SK-N-SH (cell line): ENCODE data around the gene NKD1. TPM values are rescaled to one million over a fixed set of nuclear protein-coding genes. Genes with fewer than 3 reads are reported as not detected.

Experiments
- CTCF ChIA-PET: fragments of 300-600, 350-600 bp; formaldehyde crosslinking; extraction: SDS; loops from one replicate; lab custom pipeline; 2021; lab: Yijun Ruan, JAX
- POLR2A ChIA-PET: fragments of 350-600 bp; sonication (Branson Sonifier 250); formaldehyde crosslinking; extraction: SDS; loops from one replicate; lab custom pipeline; 2020; ENCODE audit warnings: antibody characterized with exemption, inconsistent platforms; lab: Yijun Ruan, JAX
- DNase-seq: peaks from one replicate; pipeline ENCODE4 v3.0.0; 2012
- H2AFZ ChIP-seq: fragments of 200-600 bp; sonication (generic); 2 replicates; pipeline ENCODE4 v1.8.1; 2016; ENCODE audit warnings: antibody characterized with exemption, mild to moderate bottlenecking, low read depth
- H3F3A ChIP-seq: fragments of 200-600 bp; sonication (generic); replicated peaks from 2 replicates; pipeline ENCODE3; 2016; ENCODE audit warnings: antibody characterized with exemption, mild to moderate bottlenecking; ENCODE audit not compliant: insufficient read depth
- H3K27ac ChIP-seq, 2 experiments: fragments of 200-500 bp in 1 of 2; fragments of 200-600 bp in 1 of 2; sonication (Bioruptor generic) in 1 of 2; sonication (generic), shearing (Covaris generic) in 1 of 2; 2 replicates each; pipeline versions ENCODE4 v1.5.1 to v1.6.1; 2014 to 2016; ENCODE audit warnings: low read depth in 2 of 2, inconsistent platforms in 1 of 2, low read length in 1 of 2, mild to moderate bottlenecking in 1 of 2, mixed read lengths in 1 of 2
- H3K27me3 ChIP-seq: fragments of 200-600 bp; sonication (generic), shearing (Covaris generic); 2 replicates; pipeline ENCODE4 v1.6.1; 2016; ENCODE audit warnings: mixed run types; ENCODE audit not compliant: insufficient read depth
- H3K36me3 ChIP-seq, 2 experiments: fragments of 200-500 bp in 1 of 2; fragments of 200-600 bp in 1 of 2; sonication (Bioruptor generic) in 1 of 2; sonication (generic) in 1 of 2; replicated peaks in 1 of 2; 2 replicates each; pipeline versions ENCODE3 to v1.5.1; 2014 to 2016; ENCODE audit warnings: low read length in 1 of 2, mild to moderate bottlenecking in 1 of 2; ENCODE audit not compliant: insufficient read depth in 2 of 2, control insufficient read depth in 1 of 2
- H3K4me1 ChIP-seq, 2 experiments: fragments of 200-500 bp in 1 of 2; fragments of 200-600 bp in 1 of 2; sonication (Bioruptor generic) in 1 of 2; sonication (generic), shearing (Covaris generic) in 1 of 2; 2 replicates each; pipeline versions ENCODE4 v1.5.1 to v1.6.1; 2014 to 2016; ENCODE audit warnings: low read depth in 1 of 2, low read length in 1 of 2, mixed run types in 1 of 2; ENCODE audit not compliant: insufficient read depth in 2 of 2, control insufficient read depth in 1 of 2
- H3K4me2 ChIP-seq: fragments of 200-600 bp; sonication (generic), shearing (Covaris generic); 2 replicates; pipeline ENCODE4 v1.6.1; 2017; ENCODE audit warnings: mixed run types
- H3K4me3 ChIP-seq, 2 experiments: fragments of 200-500 bp in 1 of 2; fragments of 200-600 bp in 1 of 2; sonication (Bioruptor generic) in 1 of 2; sonication (generic), shearing (Covaris generic) in 1 of 2; 2 replicates each; pipeline versions ENCODE4 v1.5.1 to v1.8.1; 2014 to 2016; ENCODE audit warnings: low read depth in 2 of 2, inconsistent platforms in 1 of 2, low read length in 1 of 2, mild to moderate bottlenecking in 1 of 2, mixed read lengths in 1 of 2, moderate library complexity in 1 of 2
- H3K79me2 ChIP-seq: fragments of 200-600 bp; sonication (generic); 2 replicates; pipeline ENCODE4 v1.8.1; 2017; ENCODE audit warnings: mild to moderate bottlenecking; ENCODE audit not compliant: insufficient read depth
- H3K9ac ChIP-seq: fragments of 200-600 bp; sonication (generic); 2 replicates; pipeline ENCODE4 v1.6.1; 2017; ENCODE audit warnings: mixed run types
- H3K9me2 ChIP-seq: fragments of 200-600 bp; sonication (generic); 2 replicates; pipeline ENCODE4 v1.6.1; 2017; ENCODE audit warnings: mixed run types
- H3K9me3 ChIP-seq: fragments of 200-600 bp; sonication (generic); 2 replicates; pipeline ENCODE4 v1.6.1; 2017; ENCODE audit warnings: mixed run types, mild to moderate bottlenecking, moderate library complexity
- H4K20me1 ChIP-seq: fragments of 200-600 bp; sonication (generic); 2 replicates; pipeline ENCODE4 v1.6.1; 2017; ENCODE audit warnings: mild to moderate bottlenecking, mixed run types; ENCODE audit not compliant: insufficient read depth
- CHD2 ChIP-seq: fragments of 150-350 bp; IDR thresholded peaks from 2 replicates; pipeline ENCODE4 v1.6.1; 2018; ENCODE audit warnings: low read length; ENCODE audit not compliant: partially characterized antibody
- ELF1 ChIP-seq: IDR thresholded peaks from 2 replicates; pipeline ENCODE4 v1.4.0; 2012
- EZH2phosphoT487 ChIP-seq: fragments of 200-600 bp; sonication (generic); IDR thresholded peaks from 2 replicates; pipeline ENCODE4 v1.6.1; 2017; ENCODE audit warnings: low read depth, mixed run types, mild to moderate bottlenecking, antibody characterized with exemption, moderate library complexity, borderline replicate concordance
- FOXJ3 ChIP-seq: sonication (generic); formaldehyde crosslinking; IDR thresholded peaks from 2 replicates; pipeline ENCODE4 v1.5.1; 2020; ENCODE audit warnings: mild to moderate bottlenecking, missing genetic modification reagents
- FOXM1 ChIP-seq: IDR thresholded peaks from 2 replicates; pipeline ENCODE4 v1.4.0; 2012; ENCODE audit warnings: low read depth, mild to moderate bottlenecking
- GABPA ChIP-seq: IDR thresholded peaks from 2 replicates; pipeline ENCODE4 v1.4.0; 2012; ENCODE audit warnings: low read depth, mild to moderate bottlenecking
- MEF2A ChIP-seq: IDR thresholded peaks from 2 replicates; pipeline ENCODE4 v1.4.0; 2012; ENCODE audit warnings: low read depth, borderline replicate concordance
- NFIC ChIP-seq: IDR thresholded peaks from 2 replicates; pipeline ENCODE4 v1.4.0; 2012; ENCODE audit warnings: borderline replicate concordance
- POLR2AphosphoS5 ChIP-seq: IDR thresholded peaks from 2 replicates; pipeline ENCODE4 v1.6.1; 2012; ENCODE audit warnings: low read depth, low read length
- SIN3A ChIP-seq: IDR thresholded peaks from 2 replicates; pipeline ENCODE4 v1.6.1; 2012; ENCODE audit warnings: low read depth, mild to moderate bottlenecking, low read length, moderate library complexity, borderline replicate concordance
- SMC3 ChIP-seq: IDR thresholded peaks from 2 replicates; pipeline ENCODE4 v1.6.1; 2012; ENCODE audit warnings: low read depth, low read length, improper control_type of control experiment
- TAF1 ChIP-seq: IDR thresholded peaks from 2 replicates; pipeline ENCODE4 v1.6.1; 2012; ENCODE audit warnings: low read depth, mild to moderate bottlenecking, low read length, moderate library complexity, borderline replicate concordance
- TCF12 ChIP-seq: IDR thresholded peaks from 2 replicates; pipeline ENCODE4 v1.4.0; 2012
- TEAD4 ChIP-seq: IDR thresholded peaks from 2 replicates; pipeline ENCODE4 v1.4.0; 2012; ENCODE audit warnings: mild to moderate bottlenecking, borderline replicate concordance; ENCODE audit not compliant: insufficient read depth
- USF2 ChIP-seq: fragments of 150-350 bp; IDR thresholded peaks from 2 replicates; pipeline ENCODE4 v1.6.1; 2017; ENCODE audit warnings: antibody characterized with exemption, low read length, low read depth, borderline replicate concordance
- ZBTB33 ChIP-seq: IDR thresholded peaks from 2 replicates; pipeline ENCODE4 v1.4.0; 2012; ENCODE audit warnings: low read depth, borderline replicate concordance
- WGBS: methylation state at CpG from one replicate; pipeline ENCODE4 v1.1.6; 2017; ENCODE audit warnings: low lambda C conversion rate; 5-methylcytosine and 5-hydroxymethylcytosine counted together
- polyA plus RNA-seq, 3 experiments: library from polyadenylated mRNA; depleted of rRNA; stranded (reverse); fragments of >200 nt; gene quantifications; 2 replicates each; pipeline ENCODE4 v1.2.3, GENCODE V29; 2012
- TF ChIP-seq, protein P1 (sequence below): IDR thresholded peaks from 2 replicates; pipeline ENCODE4 v1.4.0; 2012; ENCODE audit warnings: low read depth, borderline replicate concordance
- TF ChIP-seq, protein P2 (sequence below): IDR thresholded peaks from 2 replicates; pipeline ENCODE4; 2012
- TF ChIP-seq, protein P3 (sequence below): fragments of 150-350 bp; IDR thresholded peaks from 2 replicates; pipeline ENCODE4 v1.6.1; 2016; ENCODE audit warnings: mild to moderate bottlenecking, low read depth, low read length
- TF ChIP-seq, protein P4 (sequence below): IDR thresholded peaks from 2 replicates; pipeline ENCODE4 v1.4.0; 2012; ENCODE audit warnings: low read depth

Gene NKD1
- polyA plus RNA-seq, 1 of the 3 experiments (the other 2 are of a cell fraction), result 0.02 TPM

DNA sequence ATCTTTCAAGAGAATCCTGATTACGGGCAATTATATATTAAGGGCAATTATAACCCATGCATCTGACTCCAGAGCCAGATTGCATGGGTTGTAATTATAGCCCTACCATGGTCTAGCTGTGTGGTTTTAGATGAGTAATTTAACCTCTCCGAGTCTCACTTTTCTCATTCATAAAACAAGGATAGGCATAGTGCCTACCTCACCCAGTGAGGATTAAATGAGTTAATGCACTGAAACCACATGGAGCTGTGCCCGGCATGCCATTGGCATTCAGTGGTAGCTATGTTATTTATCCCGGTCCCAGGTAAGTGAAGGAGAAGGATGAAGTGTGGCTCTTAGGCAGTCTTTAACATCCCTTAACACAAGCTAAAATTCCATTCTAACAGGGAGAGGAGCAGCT is 126.6 kb downstream of the NKD1 start:
- POLR2A ChIA-PET, result no interaction called here
- no peak overlapping the region for H2AFZ ChIP-seq
- DNase-seq, result no peak
- H3K27me3 ChIP-seq, result no peaks in the 10 kb centered on the region
- peaks cover 0 to 3% of the 10 kb centered on the region in 2 experiments; a peak in 1 of 4 replicates for H3K4me1 ChIP-seq
- CTCF ChIA-PET, result interaction anchor here (0.7 to 16.3 kb wide), 3 partner anchors 8 to 305 kb away, joined by 3 to 168 read pairs (median 77); no protein-coding TSS in a partner anchor
- TF ChIP-seq ELF1 (no peak), GABPA (no peak), TEAD4 (no peak), TCF12 (no peak), SMC3 (no peak), MEF2A (no peak), EZH2phosphoT487 (no peak), ZBTB33 (no peak), FOXJ3 (CRISPR knock-in tag) (no peak), CHD2 (no peak)
- TF ChIP-seq, protein P1, sequence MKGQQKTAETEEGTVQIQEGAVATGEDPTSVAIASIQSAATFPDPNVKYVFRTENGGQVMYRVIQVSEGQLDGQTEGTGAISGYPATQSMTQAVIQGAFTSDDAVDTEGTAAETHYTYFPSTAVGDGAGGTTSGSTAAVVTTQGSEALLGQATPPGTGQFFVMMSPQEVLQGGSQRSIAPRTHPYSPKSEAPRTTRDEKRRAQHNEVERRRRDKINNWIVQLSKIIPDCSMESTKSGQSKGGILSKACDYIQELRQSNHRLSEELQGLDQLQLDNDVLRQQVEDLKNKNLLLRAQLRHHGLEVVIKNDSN, result no peak
- TF ChIP-seq, protein P2, sequence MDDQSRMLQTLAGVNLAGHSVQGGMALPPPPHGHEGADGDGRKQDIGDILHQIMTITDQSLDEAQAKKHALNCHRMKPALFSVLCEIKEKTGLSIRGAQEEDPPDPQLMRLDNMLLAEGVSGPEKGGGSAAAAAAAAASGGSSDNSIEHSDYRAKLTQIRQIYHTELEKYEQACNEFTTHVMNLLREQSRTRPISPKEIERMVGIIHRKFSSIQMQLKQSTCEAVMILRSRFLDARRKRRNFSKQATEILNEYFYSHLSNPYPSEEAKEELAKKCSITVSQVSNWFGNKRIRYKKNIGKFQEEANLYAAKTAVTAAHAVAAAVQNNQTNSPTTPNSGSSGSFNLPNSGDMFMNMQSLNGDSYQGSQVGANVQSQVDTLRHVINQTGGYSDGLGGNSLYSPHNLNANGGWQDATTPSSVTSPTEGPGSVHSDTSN, result no peak
- no peaks in the 10 kb centered on the region for H4K20me1 ChIP-seq
- no peaks in the 10 kb centered on the region for H3K36me3 ChIP-seq
- H3K4me2 ChIP-seq, result no peak overlapping the region
- H3K9me3 ChIP-seq, result no peaks in the 10 kb centered on the region
- H3K79me2 ChIP-seq, result no peaks in the 10 kb centered on the region
- H3K9me2 ChIP-seq, result no peaks in the 10 kb centered on the region
- no peaks in the 10 kb centered on the region for H3F3A ChIP-seq
- 55% methylated on average over 4 of the region's 4 CpGs for WGBS
- no peak overlapping the region for H3K9ac ChIP-seq
- no peak overlapping the region for H3K27ac ChIP-seq
- no peak overlapping the region for H3K4me3 ChIP-seq

- H3K9me2 ChIP-seq, result no peaks in the 10 kb centered on the region
- H3K4me2 ChIP-seq, result no peak overlapping the region
- no peaks in the 10 kb centered on the region for H3K9me3 ChIP-seq
- no peaks in the 10 kb centered on the region for H3K79me2 ChIP-seq
- H3K4me3 ChIP-seq, result no peak overlapping the region
- no peak overlapping the region for H2AFZ ChIP-seq
- no peak overlapping the region for H3K9ac ChIP-seq
- H3K27me3 ChIP-seq, result no peaks in the 10 kb centered on the region
- no peaks in the 10 kb centered on the region for H4K20me1 ChIP-seq
- no peaks in the 10 kb centered on the region for H3K36me3 ChIP-seq
- ChIA-PET CTCF (interaction anchor here (0.6 to 16.3 kb wide), 5 partner anchors 9 to 138 kb away, joined by 3 to 168 read pairs (median 3); no protein-coding TSS in a partner anchor), POLR2A (no interaction called here)
- WGBS, result 52% methylated on average over 23 of the region's 23 CpGs
- peaks cover 0 to 3% of the 10 kb centered on the region in 2 experiments; a peak in 1 of 4 replicates for H3K4me1 ChIP-seq
- DNase-seq, result no peak
- no peak overlapping the region for H3K27ac ChIP-seq
- no peaks in the 10 kb centered on the region for H3F3A ChIP-seq
- no peak for TF ChIP-seq TEAD4
- no peak for TF ChIP-seq FOXJ3 (CRISPR knock-in tag)
- TF ChIP-seq NFIC, result no peak
- TF ChIP-seq USF2, result no peak
- TF ChIP-seq, protein P3, sequence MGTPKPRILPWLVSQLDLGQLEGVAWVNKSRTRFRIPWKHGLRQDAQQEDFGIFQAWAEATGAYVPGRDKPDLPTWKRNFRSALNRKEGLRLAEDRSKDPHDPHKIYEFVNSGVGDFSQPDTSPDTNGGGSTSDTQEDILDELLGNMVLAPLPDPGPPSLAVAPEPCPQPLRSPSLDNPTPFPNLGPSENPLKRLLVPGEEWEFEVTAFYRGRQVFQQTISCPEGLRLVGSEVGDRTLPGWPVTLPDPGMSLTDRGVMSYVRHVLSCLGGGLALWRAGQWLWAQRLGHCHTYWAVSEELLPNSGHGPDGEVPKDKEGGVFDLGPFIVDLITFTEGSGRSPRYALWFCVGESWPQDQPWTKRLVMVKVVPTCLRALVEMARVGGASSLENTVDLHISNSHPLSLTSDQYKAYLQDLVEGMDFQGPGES, result no peak
- TF ChIP-seq, protein P4, sequence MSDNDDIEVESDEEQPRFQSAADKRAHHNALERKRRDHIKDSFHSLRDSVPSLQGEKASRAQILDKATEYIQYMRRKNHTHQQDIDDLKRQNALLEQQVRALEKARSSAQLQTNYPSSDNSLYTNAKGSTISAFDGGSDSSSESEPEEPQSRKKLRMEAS, result no peak
- TF ChIP-seq SIN3A, result no peak
- TF ChIP-seq POLR2AphosphoS5, result no peak
- TF ChIP-seq FOXM1, result no peak
- TF ChIP-seq TAF1, result no peak
- no peak for TF ChIP-seq MEF2A
Measured at GRCh38 chr16:50675686-50676610, 127.8 kb downstream of the NKD1 start.
